ENCODE measurements around the gene SLCO2A1. TPM values are rescaled to one million over a fixed set of nuclear protein-coding genes. Genes with fewer than 3 reads are reported as not detected.

Gene SLCO2A1
- total and polyA plus RNA-seq, 2 experiments from 2014 or later = 0.31 to 1.0 TPM

GRCh38 chr3:133927540-133928066 is 102.1 kb downstream of the SLCO2A1 start:
- Histone ChIP-seq H3K79me2 (replicated peaks; ENCODE audit: insufficient read depth) (no peaks in the 10 kb centered on the region), H3K4me2 (peak overlapping the region; percentile 79), H3K4me1 (ENCODE audit: insufficient read depth) (no peaks in the 10 kb centered on the region; the same call in 1 of the 2 replicates), H3F3A (replicated peaks; ENCODE audit: low read depth) (peaks cover 6% of the 10 kb centered on the region; the same call in 1 of the 2 replicates), H3K36me3 (ENCODE audit: insufficient read depth) (no peaks in the 10 kb centered on the region), H2AFZ (peak overlapping the region; percentile 96), H3K27ac (ENCODE audit: low read depth) (no peak overlapping the region), H3K4me3 (peak overlapping the region; percentile 75), H3K9me2 (ENCODE audit: insufficient read depth) (no peaks in the 10 kb centered on the region), H4K20me1 (replicated peaks; ENCODE audit: insufficient read depth) (no peaks in the 10 kb centered on the region), H3K27me3 (ENCODE audit: insufficient read depth) (peaks cover 19% of the 10 kb centered on the region)
- DNase-seq (ENCODE audit: low spot score) (peak; percentile 66), ATAC-seq (peak; percentile 63)
- no peaks in the 10 kb centered on the region for H3K36me3 Mint-ChIP-seq (ENCODE audit: low read depth)
- H3K4me3 Mint-ChIP-seq = peak overlapping the region; percentile 71
- TF ChIP-seq STAT1 (IDR thresholded peaks at IDR 0.05; ENCODE audit: unreplicated experiment) = no peak
- TF ChIP-seq CTCF (conservative IDR thresholded peaks at IDR 0.05; ENCODE audit: low read depth in 2 of 2) = peak; percentile 44 to 70
- no peak for TF ChIP-seq ZNF331 (CRISPR knock-in tag; IDR thresholded peaks at IDR 0.05; ENCODE audit: low read depth)
- no peak for TF ChIP-seq REST (IDR thresholded peaks at IDR 0.05; ENCODE audit: unreplicated experiment)
- TF ChIP-seq EZH2phosphoT487 (IDR thresholded peaks at IDR 0.05; ENCODE audit: unreplicated experiment) = no peak
- no peak for TF ChIP-seq ETS1 (IDR thresholded peaks at IDR 0.05)
- TF ChIP-seq NANOG (IDR thresholded peaks at IDR 0.05; ENCODE audit: borderline replicate concordance) = no peak
- TF ChIP-seq CREB1 (CRISPR knock-in tag; IDR thresholded peaks at IDR 0.05; ENCODE audit: low read depth) = no peak
- peaks cover 12% of the 10 kb centered on the region for H3K4me1 Mint-ChIP-seq
- no peaks in the 10 kb centered on the region for H3K9me3 Mint-ChIP-seq
- peaks cover 12% of the 10 kb centered on the region for H3K27me3 Mint-ChIP-seq (ENCODE audit: insufficient read depth, low read depth, poor library complexity)
- no peak overlapping the region for H3K27ac Mint-ChIP-seq

Data from GM23338 (cell line).